GM12874 (cell line): Measurements from ENCODE around the gene ITGB1BP1.

ENCODE experiments used
- CTCF ChIP-seq: IDR thresholded peaks from 2 replicates; pipeline ENCODE4 v1.5.1; 2011; ENCODE audit warnings: low read depth, mild to moderate bottlenecking, control low read depth, low read length, moderate library complexity; ENCODE audit not compliant: insufficient read depth

Gene ITGB1BP1

GRCh38 chr2:9416267-9416961 lies 6.9 kb downstream of the ITGB1BP1 start:
- TF ChIP-seq CTCF = no peak

GRCh38 chr2:9415516-9416169 lies 7.7 kb downstream of the ITGB1BP1 start:
- no peak for TF ChIP-seq CTCF

- no peak for TF ChIP-seq CTCF
Observed at GRCh38 chr2:9412781-9413180, 10.5 kb downstream of the ITGB1BP1 start.

- TF ChIP-seq CTCF = no peak
Observed at GRCh38 chr2:9410108-9410507, 13.2 kb downstream of the ITGB1BP1 start.

GRCh38 chr2:9408641-9409151 lies 14.6 kb downstream of the ITGB1BP1 start:
- TF ChIP-seq CTCF = no peak

- TF ChIP-seq CTCF = no peak
Observed at GRCh38 chr2:9407363-9407811, 15.9 kb downstream of the ITGB1BP1 start.

- no peak for TF ChIP-seq CTCF
Observed at GRCh38 chr2:9406529-9407362, 16.6 kb downstream of the ITGB1BP1 start.
